GM12801 (cell line): ENCODE measurements around the gene GSTM1.

Source experiments
- CTCF ChIP-seq: IDR thresholded peaks from one replicate; pipeline ENCODE4 v1.5.1; 2011; ENCODE audit warnings: control low read depth; ENCODE audit not compliant: insufficient read length; ENCODE audit errors: extremely low read depth

The GSTM1 gene

GRCh38 chr1:109714661-109715372 is 27.2 kb downstream of the GSTM1 start:
- TF ChIP-seq CTCF, result no peak

GRCh38 chr1:109716121-109716520 is 28.5 kb downstream of the GSTM1 start:
- TF ChIP-seq CTCF, result no peak

- TF ChIP-seq CTCF, result no peak
Measured at GRCh38 chr1:109716570-109717090, 29.0 kb downstream of the GSTM1 start.

GRCh38 chr1:109717729-109718128 is 30.1 kb downstream of the GSTM1 start:
- TF ChIP-seq CTCF, result no peak

- TF ChIP-seq CTCF, result no peak
Measured at GRCh38 chr1:109718495-109718894, 30.9 kb downstream of the GSTM1 start.

GRCh38 chr1:109719337-109719837 is 31.8 kb downstream of the GSTM1 start:
- no peak for TF ChIP-seq CTCF

GRCh38 chr1:109721042-109721441 is 33.4 kb downstream of the GSTM1 start:
- TF ChIP-seq CTCF, result no peak
